Stimulated activated CD8-positive, alpha-beta memory T cell treated with anti-CD3 and anti-CD28 coated beads, Interleukin-4, amount 100 ng/mL, for 1 hour (primary cell): ENCODE measurements around the gene ACP6.
A peak's percentile ranks its signal among the peaks of the same experiment; 100 is the strongest.

Experiments used
- DNase-seq, 2 donors: peaks; one replicate each; pipeline ENCODE4 v3.0.0-alpha.2; 2020; ENCODE audit warnings: low read depth in 2 of 2, low spot score in 1 of 2

The ACP6 gene

GRCh38 chr1:147652306-147652705 lies 18.0 kb downstream of the ACP6 start:
- DNase-seq = no peak

GRCh38 chr1:147651466-147651865 lies 18.9 kb downstream of the ACP6 start:
- DNase-seq = no peak

GRCh38 chr1:147648933-147649332 lies 21.4 kb downstream of the ACP6 start:
- no peak for DNase-seq

GRCh38 chr1:147647796-147648633 lies 22.3 kb downstream of the ACP6 start:
- peak in 1 of 2 donors; percentile 20 for DNase-seq

GRCh38 chr1:147643974-147644373 lies 26.4 kb downstream of the ACP6 start:
- no peak for DNase-seq

- DNase-seq = peak in 1 of 2 donors; percentile 17
Measured at GRCh38 chr1:147641695-147642592, 28.4 kb downstream of the ACP6 start.

GRCh38 chr1:147641291-147641690 lies 29.0 kb downstream of the ACP6 start:
- no peak for DNase-seq

- DNase-seq = peak; percentile 46 to 61
Measured at GRCh38 chr1:147640553-147641165, 29.7 kb downstream of the ACP6 start.

GRCh38 chr1:147636314-147636713 lies 34.0 kb downstream of the ACP6 start:
- DNase-seq = no peak

- DNase-seq = no peak
Measured at GRCh38 chr1:147635342-147635741, 35.0 kb downstream of the ACP6 start.

- DNase-seq = no peak
Measured at GRCh38 chr1:147634645-147635044, 35.7 kb downstream of the ACP6 start.

- no peak for DNase-seq
Measured at GRCh38 chr1:147633759-147634158, 36.6 kb downstream of the ACP6 start.

- no peak for DNase-seq
Measured at GRCh38 chr1:147631839-147632238, 38.5 kb downstream of the ACP6 start.

GRCh38 chr1:147630447-147630846 lies 39.9 kb downstream of the ACP6 start:
- DNase-seq = no peak

- no peak for DNase-seq
Measured at GRCh38 chr1:147630022-147630421, 40.3 kb downstream of the ACP6 start.

- no peak for DNase-seq
Measured at GRCh38 chr1:147628441-147628840, 41.9 kb downstream of the ACP6 start.

- peak in 1 of 2 donors; percentile 24 for DNase-seq
Measured at GRCh38 chr1:147627435-147628110, 42.8 kb downstream of the ACP6 start.

- no peak for DNase-seq
Measured at GRCh38 chr1:147626739-147627138, 43.6 kb downstream of the ACP6 start.

GRCh38 chr1:147626291-147626690 lies 44.0 kb downstream of the ACP6 start:
- no peak for DNase-seq

GRCh38 chr1:147625362-147625995 lies 44.8 kb downstream of the ACP6 start:
- DNase-seq = no peak

GRCh38 chr1:147624529-147624928 lies 45.8 kb downstream of the ACP6 start:
- DNase-seq = no peak
